PFSK-1 (cell line): ENCODE data around the gene PFN1.

Experiments used
- POLR2AphosphoS5 ChIP-seq: IDR thresholded peaks from 2 replicates; pipeline ENCODE4 v1.6.1; 2012; ENCODE audit warnings: low read depth, mild to moderate bottlenecking, control low read depth, low read length, moderate library complexity
- SIN3A ChIP-seq: IDR thresholded peaks from 2 replicates; pipeline ENCODE4 v1.6.1; 2012; ENCODE audit warnings: mild to moderate bottlenecking, low read length, moderate library complexity, borderline replicate concordance; ENCODE audit not compliant: insufficient read depth
- TF ChIP-seq, protein P1 (sequence below), 2 experiments: IDR thresholded peaks; 2 replicates each; pipeline versions ENCODE4 v1.6.1 to v1.8.0; 2011 to 2012; ENCODE audit warnings: low read depth in 2 of 2, low read length in 2 of 2, control low read depth in 1 of 2, inconsistent platforms in 1 of 2, mild to moderate bottlenecking in 1 of 2, moderate library complexity in 1 of 2; ENCODE audit not compliant: insufficient read depth in 1 of 2

DNA sequence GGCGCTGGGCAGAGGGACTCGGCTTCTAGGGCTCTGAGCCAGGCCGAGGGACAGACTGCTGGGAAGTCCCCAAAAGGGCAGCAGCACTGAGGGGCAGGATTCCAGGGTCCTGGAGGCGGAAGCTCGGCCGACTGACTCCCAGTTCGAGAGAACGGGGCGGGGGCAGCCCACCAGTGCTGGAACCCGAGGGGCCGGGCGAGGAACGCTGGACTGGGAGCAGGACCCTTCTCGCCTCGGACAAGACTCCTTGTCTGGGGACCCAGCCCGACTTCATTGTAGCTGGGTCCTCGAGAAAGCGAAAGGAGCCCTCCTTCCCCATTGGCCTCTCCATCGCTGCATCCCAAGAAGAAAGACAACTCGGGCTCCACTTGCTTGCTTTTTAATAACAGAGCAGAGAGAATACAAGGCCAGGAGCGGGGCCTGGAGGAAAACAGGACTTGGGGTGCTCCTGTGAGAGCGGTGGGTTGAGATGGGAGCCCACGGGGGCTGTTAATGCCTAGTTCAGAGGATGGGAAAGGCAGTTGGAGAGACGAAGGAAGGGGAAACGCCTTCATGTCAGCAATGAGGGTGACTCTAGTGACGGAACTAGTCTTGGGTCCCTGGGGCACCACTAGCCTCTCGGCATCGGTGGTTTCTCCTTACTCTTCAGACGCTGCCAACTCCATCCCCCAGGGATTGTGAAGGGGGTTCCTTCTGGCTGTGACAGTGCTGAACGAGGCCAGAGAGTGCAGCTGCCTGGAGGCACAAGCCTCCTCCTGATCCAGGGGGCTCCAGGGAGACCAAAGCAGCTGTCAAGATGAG lies 39.6 kb upstream of the PFN1 start:
- TF ChIP-seq POLR2AphosphoS5 (no peak), SIN3A (no peak)
- TF ChIP-seq, protein P1, sequence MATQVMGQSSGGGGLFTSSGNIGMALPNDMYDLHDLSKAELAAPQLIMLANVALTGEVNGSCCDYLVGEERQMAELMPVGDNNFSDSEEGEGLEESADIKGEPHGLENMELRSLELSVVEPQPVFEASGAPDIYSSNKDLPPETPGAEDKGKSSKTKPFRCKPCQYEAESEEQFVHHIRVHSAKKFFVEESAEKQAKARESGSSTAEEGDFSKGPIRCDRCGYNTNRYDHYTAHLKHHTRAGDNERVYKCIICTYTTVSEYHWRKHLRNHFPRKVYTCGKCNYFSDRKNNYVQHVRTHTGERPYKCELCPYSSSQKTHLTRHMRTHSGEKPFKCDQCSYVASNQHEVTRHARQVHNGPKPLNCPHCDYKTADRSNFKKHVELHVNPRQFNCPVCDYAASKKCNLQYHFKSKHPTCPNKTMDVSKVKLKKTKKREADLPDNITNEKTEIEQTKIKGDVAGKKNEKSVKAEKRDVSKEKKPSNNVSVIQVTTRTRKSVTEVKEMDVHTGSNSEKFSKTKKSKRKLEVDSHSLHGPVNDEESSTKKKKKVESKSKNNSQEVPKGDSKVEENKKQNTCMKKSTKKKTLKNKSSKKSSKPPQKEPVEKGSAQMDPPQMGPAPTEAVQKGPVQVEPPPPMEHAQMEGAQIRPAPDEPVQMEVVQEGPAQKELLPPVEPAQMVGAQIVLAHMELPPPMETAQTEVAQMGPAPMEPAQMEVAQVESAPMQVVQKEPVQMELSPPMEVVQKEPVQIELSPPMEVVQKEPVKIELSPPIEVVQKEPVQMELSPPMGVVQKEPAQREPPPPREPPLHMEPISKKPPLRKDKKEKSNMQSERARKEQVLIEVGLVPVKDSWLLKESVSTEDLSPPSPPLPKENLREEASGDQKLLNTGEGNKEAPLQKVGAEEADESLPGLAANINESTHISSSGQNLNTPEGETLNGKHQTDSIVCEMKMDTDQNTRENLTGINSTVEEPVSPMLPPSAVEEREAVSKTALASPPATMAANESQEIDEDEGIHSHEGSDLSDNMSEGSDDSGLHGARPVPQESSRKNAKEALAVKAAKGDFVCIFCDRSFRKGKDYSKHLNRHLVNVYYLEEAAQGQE (IDR thresholded peaks at IDR 0.05; ENCODE audit: insufficient read depth in 1 of 2, low read depth in 2 of 2, low read length in 2 of 2) = no peak
